CD4-positive, alpha-beta T cell treated with Interferon gamma for 1 hour (primary cell): ENCODE results near the gene SRSF3.
"Not testable (repeated sequence)": the region's sequence is repeated elsewhere in the genome, so short reads cannot be mapped to it uniquely, and the experiment has no call there.

Experiments
- DNase-seq: peaks from one replicate; pipeline ENCODE4 v3.0.0-alpha.2; 2020

SRSF3 gene

GRCh38 chr6:36650848-36651478, 56.8 kb downstream of the SRSF3 start:
- DNase-seq: peak; percentile 8

- no peak for DNase-seq
These were observed 57.7 kb downstream of the SRSF3 start for GRCh38 chr6:36651659-36652379.

- not testable (repeated sequence) for DNase-seq
These were observed 60.3 kb downstream of the SRSF3 start for GRCh38 chr6:36654469-36654868.
